Panc1 (cell line): ENCODE data around the gene GDPD3.

ENCODE experiments used
- REST ChIP-seq, 2 experiments: IDR thresholded peaks; 2 replicates each; pipeline ENCODE4 v1.6.1; 2011 to 2012; ENCODE audit warnings: low read depth in 2 of 2, control low read depth in 1 of 2, low read length in 1 of 2, mild to moderate bottlenecking in 1 of 2, moderate library complexity in 1 of 2; ENCODE audit not compliant: insufficient read depth in 1 of 2
- TF ChIP-seq, protein P1 (sequence below): fragments of 450-650 bp; IDR thresholded peaks from 2 replicates; pipeline ENCODE4 v1.5.1; 2017; ENCODE audit warnings: mild to moderate bottlenecking

DNA sequence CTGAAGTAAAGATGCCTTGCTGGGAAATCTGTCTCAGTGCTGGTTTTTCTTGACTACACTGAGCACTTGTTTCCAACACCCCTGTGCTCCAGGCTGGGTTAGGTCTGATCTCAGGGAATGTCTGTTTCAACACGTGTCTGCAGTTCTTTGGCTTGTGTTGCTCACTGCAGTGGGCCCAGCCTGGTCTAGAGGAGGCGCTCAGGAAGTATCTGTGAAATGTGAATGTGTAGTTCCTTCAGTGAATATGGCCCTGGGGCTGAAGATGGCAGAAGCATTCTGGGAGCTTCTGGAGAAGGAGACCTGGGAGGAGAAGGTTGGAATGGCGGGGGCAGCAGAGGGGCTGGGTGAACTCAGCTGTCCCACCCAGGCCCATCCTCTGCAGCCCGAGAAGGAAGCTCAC is 9.2 kb downstream of the GDPD3 start:
- no peak for TF ChIP-seq REST (IDR thresholded peaks at IDR 0.05; ENCODE audit: insufficient read depth in 1 of 2, low read depth in 2 of 2, low read length in 1 of 2)
- TF ChIP-seq, protein P1, sequence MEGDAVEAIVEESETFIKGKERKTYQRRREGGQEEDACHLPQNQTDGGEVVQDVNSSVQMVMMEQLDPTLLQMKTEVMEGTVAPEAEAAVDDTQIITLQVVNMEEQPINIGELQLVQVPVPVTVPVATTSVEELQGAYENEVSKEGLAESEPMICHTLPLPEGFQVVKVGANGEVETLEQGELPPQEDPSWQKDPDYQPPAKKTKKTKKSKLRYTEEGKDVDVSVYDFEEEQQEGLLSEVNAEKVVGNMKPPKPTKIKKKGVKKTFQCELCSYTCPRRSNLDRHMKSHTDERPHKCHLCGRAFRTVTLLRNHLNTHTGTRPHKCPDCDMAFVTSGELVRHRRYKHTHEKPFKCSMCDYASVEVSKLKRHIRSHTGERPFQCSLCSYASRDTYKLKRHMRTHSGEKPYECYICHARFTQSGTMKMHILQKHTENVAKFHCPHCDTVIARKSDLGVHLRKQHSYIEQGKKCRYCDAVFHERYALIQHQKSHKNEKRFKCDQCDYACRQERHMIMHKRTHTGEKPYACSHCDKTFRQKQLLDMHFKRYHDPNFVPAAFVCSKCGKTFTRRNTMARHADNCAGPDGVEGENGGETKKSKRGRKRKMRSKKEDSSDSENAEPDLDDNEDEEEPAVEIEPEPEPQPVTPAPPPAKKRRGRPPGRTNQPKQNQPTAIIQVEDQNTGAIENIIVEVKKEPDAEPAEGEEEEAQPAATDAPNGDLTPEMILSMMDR = no peak
